Breast epithelium (tissue), 3 donors: ENCODE data around the gene CFAP54.

Experiments used
- CTCF ChIP-seq, 3 donors: fragments of 450-650 bp; IDR thresholded peaks; one replicate each; pipeline ENCODE4 v1.5.1; 2016 to 2017; ENCODE audit warnings: antibody characterized with exemption in 3 of 3, mild to moderate bottlenecking in 3 of 3, moderate library complexity in 3 of 3
- POLR2A ChIP-seq: fragments of 450-650 bp; IDR thresholded peaks from one replicate; pipeline ENCODE4 v1.6.1; 2016; ENCODE audit warnings: antibody characterized with exemption, mild to moderate bottlenecking, moderate library complexity

GRCh38 chr12:96444399-96444798, 45.0 kb upstream of the CFAP54 start:
- no peak for TF ChIP-seq CTCF (IDR thresholded peaks at IDR 0.05)
- no peak for TF ChIP-seq POLR2A
